HepG2 (cell line): ENCODE data around the gene SYS1. TPM values are rescaled to one million over a fixed set of nuclear protein-coding genes. Genes with fewer than 3 reads are reported as not detected.

Experiments used
- ARHGAP35 ChIP-seq: sonication (generic); formaldehyde crosslinking; IDR thresholded peaks from 2 replicates; pipeline ENCODE4 v1.9.0; 2022; ENCODE audit warnings: mild to moderate bottlenecking, inconsistent platforms, moderate library complexity, missing genetic modification reagents, borderline replicate concordance
- ATF5 ChIP-seq: sonication (generic); formaldehyde crosslinking; IDR thresholded peaks from 2 replicates; pipeline ENCODE4 v1.4.0; 2020; ENCODE audit warnings: mild to moderate bottlenecking, low read depth, missing genetic modification reagents
- CREM ChIP-seq, 2 experiments: sonication (generic) in 1 of 2; formaldehyde crosslinking in 1 of 2; IDR thresholded peaks; 2 replicates each; pipeline versions ENCODE4 v1.4.0 to v1.6.1; 2016 to 2020; ENCODE audit warnings: antibody characterized with exemption in 1 of 2, mild to moderate bottlenecking in 1 of 2, missing genetic modification reagents in 1 of 2
- CTCF ChIP-seq: sonication (generic); formaldehyde crosslinking; IDR thresholded peaks from 2 replicates; pipeline ENCODE4 v1.5.0; 2020; ENCODE audit warnings: mild to moderate bottlenecking, missing genetic modification reagents, moderate library complexity
- GATAD1 ChIP-seq: IDR thresholded peaks from 2 replicates; pipeline ENCODE4 v1.6.1; 2016; ENCODE audit warnings: missing genetic modification reagents, missing compliant biosample characterization
- KMT2A ChIP-seq: sonication (generic); formaldehyde crosslinking; IDR thresholded peaks from 2 replicates; pipeline ENCODE4 v1.4.0; 2020; ENCODE audit warnings: missing genetic modification reagents
- MIXL1 ChIP-seq: IDR thresholded peaks from 2 replicates; pipeline ENCODE4 v1.6.1; 2016
- MXD3 ChIP-seq: IDR thresholded peaks from 2 replicates; pipeline ENCODE4 v1.6.1; 2016; ENCODE audit warnings: mild to moderate bottlenecking, missing biosample characterization, missing genetic modification reagents
- TERF1 ChIP-seq: sonication (generic); formaldehyde crosslinking; IDR thresholded peaks from 2 replicates; pipeline ENCODE4 v1.8.0; 2022; ENCODE audit warnings: mild to moderate bottlenecking, missing genetic modification reagents, moderate library complexity
- ZBTB26 ChIP-seq: IDR thresholded peaks from 2 replicates; pipeline ENCODE4 v1.6.1; 2016; ENCODE audit warnings: missing compliant biosample characterization, missing genetic modification reagents, borderline replicate concordance
- ZBTB38 ChIP-seq: sonication (generic); formaldehyde crosslinking; IDR thresholded peaks from 2 replicates; pipeline ENCODE4 v1.5.1; 2020; ENCODE audit warnings: mild to moderate bottlenecking, missing genetic modification reagents
- ZNF343 ChIP-seq: sonication (generic); formaldehyde crosslinking; IDR thresholded peaks from 2 replicates; pipeline ENCODE4 v1.4.0; 2020; ENCODE audit warnings: mild to moderate bottlenecking, missing genetic modification reagents
- ZNF407 ChIP-seq: sonication (generic); formaldehyde crosslinking; IDR thresholded peaks from one replicate; pipeline ENCODE4 v1.5.1; 2020; ENCODE audit warnings: mild to moderate bottlenecking, missing genetic modification reagents; ENCODE audit errors: not compliant biosample characterization
- ZNF460 ChIP-seq: sonication (generic); formaldehyde crosslinking; IDR thresholded peaks from 2 replicates; pipeline ENCODE4 v1.5.1; 2020; ENCODE audit warnings: missing genetic modification reagents, mild to moderate bottlenecking, borderline replicate concordance
- polyA plus RNA-seq, 8 experiments: library from polyadenylated mRNA; depleted of rRNA in 3 of 8; stranded (reverse) in 7 of 8; unstranded in 1 of 8; fragments of >200 nt; fragmentation: Illumina TruSeq in 4 of 8; extraction: Trizol in 4 of 8; gene quantifications; 2 replicates each; pipeline versions ENCODE4 v1.2.1 to v1.2.3, GENCODE V29; 2011 to 2016; ENCODE audit warnings: low read depth in 4 of 8, missing spikeins in 1 of 8, mixed read lengths in 1 of 8; ENCODE audit not compliant: insufficient read depth in 1 of 8
- total RNA-seq, 5 experiments: library from RNA; depleted of rRNA; stranded (reverse); fragments of >200 nt; fragmentation: Illumina TruSeq; extraction: Trizol; gene quantifications; 2 replicates each; pipeline ENCODE4 v1.2.3, GENCODE V29; 2016; ENCODE audit warnings: low read depth in 1 of 5

The SYS1 gene
- total and polyA plus RNA-seq, 2 of the 13 experiments (the other 11 are each of a cell fraction or from before 2014, with no cell fraction given): 38.3 to 65.6 TPM

GRCh38 chr20:45373353-45374100 is 10.6 kb downstream of the SYS1 start (continued):
- TF ChIP-seq ZNF407 (CRISPR knock-in tag): peak; percentile 46
- TF ChIP-seq KMT2A (CRISPR knock-in tag): peak; percentile 59
- TF ChIP-seq MXD3 (CRISPR knock-in tag): 0 out of 2 replicates have a peak, but pooled peaks have one; percentile 25
- no peak for TF ChIP-seq ARHGAP35 (CRISPR knock-in tag)
- no peak for TF ChIP-seq TERF1
- TF ChIP-seq GATAD1 (CRISPR knock-in tag): peak; percentile 51; the same call in 1 of the 2 replicates
- peak; percentile 94 for TF ChIP-seq ZBTB38
- TF ChIP-seq CTCF (CRISPR knock-in tag): peak; percentile 98
- TF ChIP-seq ZNF460 (CRISPR knock-in tag): no peak
- 0 out of 2 replicates have a peak, but pooled peaks have one; percentile 33 for TF ChIP-seq MIXL1 (CRISPR knock-in tag)
- TF ChIP-seq CREM (IDR thresholded peaks at IDR 0.05): no peak
- TF ChIP-seq CREM (CRISPR knock-in tag; IDR thresholded peaks at IDR 0.05): no peak
- TF ChIP-seq ZNF343 (CRISPR knock-in tag): 0 out of 2 replicates have a peak, but pooled peaks have one; percentile 48
- no peak for TF ChIP-seq ATF5 (CRISPR knock-in tag)
- peak; percentile 51; the same call in 1 of the 2 replicates for TF ChIP-seq ZBTB26 (CRISPR knock-in tag)
